IMR-90 (cell line): ENCODE data around the gene TEX53. TPM values are rescaled to one million over a fixed set of nuclear protein-coding genes. Genes with fewer than 3 reads are reported as not detected.

Experiments used
- ATAC-seq: fragments of 200-7000 bp; cut with Tn5 transposase; 2 replicates; pipeline ENCODE4 v1.9.1; 2020; ENCODE audit warnings: low read depth, mild to moderate bottlenecking, moderate library complexity
- BruUV-seq: library from RNA; stranded (reverse); fragments of 400-500 nt; replicated peaks from 2 replicates; lab custom pipeline; 2021; lab: Mats Ljungman, UMichigan
- CTCF ChIA-PET: fragments of 300-600 bp; formaldehyde crosslinking; extraction: SDS; loops from one replicate; lab custom pipeline; 2021; ENCODE audit warnings: antibody characterized with exemption; lab: Yijun Ruan, JAX
- POLR2A ChIA-PET: fragments of 300-600 bp; sonication (Branson Sonifier 250); formaldehyde crosslinking; loops from one replicate; lab custom pipeline; 2022; ENCODE audit warnings: antibody characterized with exemption; ENCODE audit not compliant: unreplicated experiment; lab: Charles Lee
- DNase-seq: peaks from one replicate; pipeline ENCODE4 v3.0.0; 2013
- H2AFZ ChIP-seq: replicated peaks from 2 replicates; pipeline ENCODE3; 2013; ENCODE audit warnings: low read length, mild to moderate bottlenecking; ENCODE audit not compliant: poor library complexity
- H2AK5ac ChIP-seq: 2 replicates; pipeline ENCODE4 v1.6.1; 2013; ENCODE audit warnings: low read depth, low read length, inconsistent platforms
- H2AK9ac ChIP-seq: replicated peaks from 2 replicates; pipeline ENCODE3; 2013; ENCODE audit warnings: mild to moderate bottlenecking, low read depth, low read length, moderate library complexity; ENCODE audit not compliant: poor library complexity
- H2BK120ac ChIP-seq: 2 replicates; pipeline ENCODE4 v1.6.1; 2013; ENCODE audit warnings: low read depth, low read length, inconsistent platforms
- H2BK15ac ChIP-seq: 3 replicates; pipeline ENCODE4 v1.6.1; 2013; ENCODE audit warnings: low read depth, low read length, inconsistent platforms
- H2BK20ac ChIP-seq: 2 replicates; pipeline ENCODE4 v1.6.1; 2013; ENCODE audit warnings: low read depth, mild to moderate bottlenecking, inconsistent platforms, low read length, moderate library complexity
- H2BK5ac ChIP-seq: 2 replicates; pipeline ENCODE4 v1.6.1; 2013; ENCODE audit warnings: mild to moderate bottlenecking, low read depth, low read length, inconsistent platforms; ENCODE audit not compliant: poor library complexity, severe bottlenecking
- H3K14ac ChIP-seq: replicated peaks from 2 replicates; pipeline ENCODE4 v1.6.1; 2013; ENCODE audit warnings: low read depth, low read length, inconsistent platforms
- H3K18ac ChIP-seq: 2 replicates; pipeline ENCODE4 v1.6.1; 2013; ENCODE audit warnings: low read depth, low read length, control low read depth
- H3K23ac ChIP-seq: 2 replicates; pipeline ENCODE4 v1.6.1; 2013; ENCODE audit warnings: low read depth, low read length, inconsistent platforms
- H3K27ac ChIP-seq: 2 replicates; pipeline ENCODE4 v1.5.1; 2013; ENCODE audit warnings: mild to moderate bottlenecking, control low read depth, low read length; ENCODE audit not compliant: insufficient read depth
- H3K27me3 ChIP-seq: 2 replicates; pipeline ENCODE4 v1.6.1; 2013; ENCODE audit warnings: low read length; ENCODE audit not compliant: control insufficient read depth, insufficient read depth
- H3K36me3 ChIP-seq: 2 replicates; pipeline ENCODE4 v1.6.1; 2013; ENCODE audit warnings: low read length, mixed read lengths; ENCODE audit not compliant: control insufficient read depth, insufficient read depth
- H3K4ac ChIP-seq: 2 replicates; pipeline ENCODE4 v1.6.1; 2013; ENCODE audit warnings: low read depth, low read length, inconsistent platforms
- H3K4me1 ChIP-seq: 2 replicates; pipeline ENCODE4 v1.6.1; 2013; ENCODE audit warnings: low read length, mixed read lengths; ENCODE audit not compliant: control insufficient read depth, insufficient read depth
- H3K4me2 ChIP-seq: 2 replicates; pipeline ENCODE4 v1.6.1; 2013; ENCODE audit warnings: low read depth, mild to moderate bottlenecking, control low read depth, low read length, moderate library complexity
- H3K4me3 ChIP-seq: 2 replicates; pipeline ENCODE4 v1.5.1; 2013; ENCODE audit warnings: low read depth, mild to moderate bottlenecking, control low read depth, low read length, moderate library complexity; ENCODE audit not compliant: insufficient read depth
- H3K56ac ChIP-seq: 2 replicates; pipeline ENCODE4 v1.6.1; 2013; ENCODE audit warnings: low read length, inconsistent platforms; ENCODE audit not compliant: insufficient read depth; ENCODE audit errors: extremely low read depth
- H3K79me1 ChIP-seq, 2 experiments: 2 replicates each; pipeline ENCODE4 v1.6.1; 2013; ENCODE audit warnings: low read length in 2 of 2, inconsistent platforms in 1 of 2, low read depth in 1 of 2
- H3K9ac ChIP-seq: 2 replicates; pipeline ENCODE4 v1.6.1; 2013; ENCODE audit warnings: low read depth, low read length, control low read depth
- H3K9me1 ChIP-seq: 2 replicates; pipeline ENCODE4 v1.6.1; 2013; ENCODE audit warnings: low read length, inconsistent platforms; ENCODE audit not compliant: insufficient read depth
- H3K9me3 ChIP-seq: 2 replicates; pipeline ENCODE4 v1.6.1; 2013; ENCODE audit warnings: low read length; ENCODE audit not compliant: control insufficient read depth, insufficient read depth
- H4K20me1 ChIP-seq: 2 replicates; pipeline ENCODE4 v1.6.1; 2013; ENCODE audit warnings: low read length, inconsistent platforms; ENCODE audit not compliant: insufficient read depth
- H4K5ac ChIP-seq: 2 replicates; pipeline ENCODE4 v1.6.1; 2013; ENCODE audit warnings: mild to moderate bottlenecking, low read depth, low read length, control low read depth
- H4K8ac ChIP-seq, 2 experiments: 2 replicates each; pipeline ENCODE4 v1.6.1; 2013; ENCODE audit warnings: low read depth in 2 of 2, low read length in 2 of 2, control low read depth in 1 of 2, inconsistent platforms in 1 of 2
- H4K91ac ChIP-seq: 2 replicates; pipeline ENCODE4 v1.6.1; 2013; ENCODE audit warnings: low read depth, low read length, inconsistent platforms; ENCODE audit not compliant: insufficient read depth
- MAFK ChIP-seq: IDR thresholded peaks from 2 replicates; pipeline ENCODE4 v1.6.1; 2012; ENCODE audit warnings: low read depth, low read length, improper control_type of control experiment
- NFE2L2 ChIP-seq: fragments of 150-350 bp; IDR thresholded peaks from 2 replicates; pipeline ENCODE4 v1.6.1; 2016; ENCODE audit warnings: low read depth, mild to moderate bottlenecking, low read length
- WGBS, 2 experiments: methylation state at CpG; one replicate each; pipeline versions ENCODE4 v1.1.5 to v1.1.7; 2013; ENCODE audit warnings: missing lambda C conversion rate in 2 of 2; ENCODE audit not compliant: insufficient read length in 1 of 2; ENCODE audit errors: extremely low coverage in 2 of 2; 5-methylcytosine and 5-hydroxymethylcytosine counted together
- dilution Hi-C: fragments of 300-500 bp; cut with HindIII; formaldehyde crosslinking; loops from one replicate; pipeline ENCODE4 v1.14.3; 2018; ENCODE audit warnings: low sequenced_read_pairs; ENCODE audit not compliant: unreplicated experiment
- in situ Hi-C: fragments of 300-500 bp; cut with MboI; formaldehyde crosslinking; loops from 3 replicates; pipeline ENCODE4 v1.14.3; 2019; ENCODE audit warnings: low sequenced_read_pairs, inconsistent platforms, mixed read lengths
- intact Hi-C: fragments of 100-400 bp; cut with micrococcal nuclease; formaldehyde crosslinking; loops from 2 replicates; pipeline ENCODE4 v1.10.0; 2022
- polyA plus RNA-seq, 3 experiments: library from polyadenylated mRNA; depleted of rRNA; stranded (reverse); fragments of >200 nt; gene quantifications; 2 replicates each; pipeline ENCODE4 v1.2.3, GENCODE V29; 2012; ENCODE audit warnings: low replicate concordance in 1 of 3
- total RNA-seq: library from RNA; depleted of rRNA; stranded (reverse); fragments of >200 nt; gene quantifications from 2 replicates; pipeline ENCODE4 v1.2.3, GENCODE V29; 2012

The TEX53 gene
- total and polyA plus RNA-seq, 2 of the 4 experiments (the other 2 are of a cell fraction), result not detected

DNA sequence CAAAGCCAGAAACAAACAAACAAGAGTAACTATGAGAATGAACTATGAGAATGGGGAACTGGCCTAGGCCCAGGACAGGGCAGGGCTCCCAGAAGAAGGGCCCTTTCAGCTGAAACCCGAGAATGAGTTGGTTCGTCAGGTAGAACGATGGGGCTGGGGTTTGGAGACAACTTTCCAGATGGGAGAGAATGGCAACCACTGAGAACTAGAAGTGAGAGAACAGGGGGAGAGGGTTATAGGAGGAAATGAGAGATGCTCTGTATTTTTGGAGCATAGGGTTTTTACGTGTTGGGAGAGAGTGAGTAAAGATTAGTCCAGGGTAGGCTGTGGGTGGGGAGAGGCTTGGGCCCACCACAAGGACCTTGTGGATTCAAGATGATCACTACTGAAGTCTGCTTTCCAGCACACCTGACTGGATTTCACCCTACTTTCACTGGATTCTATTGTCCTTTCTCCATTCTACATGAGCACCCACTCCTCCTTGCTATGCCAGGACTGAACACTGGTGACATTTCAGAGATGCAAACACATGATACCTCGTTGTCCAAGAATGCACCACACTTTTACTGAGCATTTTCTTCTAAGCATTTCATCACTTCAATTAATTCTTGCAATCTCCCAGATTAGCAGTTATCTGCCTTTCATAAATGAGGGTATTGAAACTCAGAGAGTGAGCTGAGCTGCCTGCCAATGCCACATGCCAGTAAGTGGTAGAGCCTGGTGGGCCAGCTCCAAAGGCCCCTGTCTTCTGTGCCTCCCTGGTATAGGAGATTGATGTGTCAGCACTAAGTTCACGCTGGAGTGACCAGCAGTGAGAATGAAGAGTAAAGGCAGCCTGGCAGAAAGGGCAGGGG is 49.7 kb downstream of the TEX53 start:
- Histone ChIP-seq H3K18ac (no peak overlapping the region), H3K56ac (no peak overlapping the region), H3K9me3 (no peaks in the 10 kb centered on the region), H2AK5ac (no peak overlapping the region), H3K4me3 (no peak overlapping the region), H2AK9ac (no peak overlapping the region), H3K4me2 (no peak overlapping the region), H2BK120ac (no peak overlapping the region), H3K27me3 (no peaks in the 10 kb centered on the region), H3K4ac (no peak overlapping the region; the same call in 1 of the 2 replicates), H4K91ac (no peak overlapping the region), H3K9ac (no peak overlapping the region), H2AFZ (no peak overlapping the region), H3K23ac (no peak overlapping the region), H3K14ac (no peak overlapping the region), H3K9me1 (peaks cover 5% of the 10 kb centered on the region), H2BK20ac (no peak overlapping the region), H2BK15ac (no peak overlapping the region), H3K36me3 (no peaks in the 10 kb centered on the region), H4K5ac (no peak overlapping the region), H4K8ac (no peak overlapping the region), H4K20me1 (no peaks in the 10 kb centered on the region; the same call in 1 of the 2 replicates), H2BK5ac (no peak overlapping the region), H3K4me1 (peaks cover 10% of the 10 kb centered on the region), H3K27ac (no peak overlapping the region), H3K79me1 (peaks cover 9 to 20% of the 10 kb centered on the region in 2 experiments; a peak in 3 of 4 replicates)
- dilution Hi-C loops, result no loop called here
- in situ Hi-C loops, result no loop called here
- ChIA-PET CTCF (no interaction called here), POLR2A (interaction anchor here (0.6 kb wide), 1 partner anchor 32 kb away, joined by 3 read pairs; no protein-coding TSS in a partner anchor)
- intact Hi-C loops, result no loop called here
- BruUV-seq, result no TSS peak
- no peak for TF ChIP-seq NFE2L2
- TF ChIP-seq MAFK, result peak; percentile 57; the same call in 1 of the 2 replicates
- ATAC-seq (no peak), DNase-seq (no peak)
- WGBS, 2 experiments, result 93% methylated on average over 4 of the region's 6 CpGs; no CpG with 5 or more reads in 1 of the 2 experiments
